Measurements from ENCODE around the gene TNC. TPM values are rescaled to one million over a fixed set of nuclear protein-coding genes. Genes with fewer than 3 reads are reported as not detected.

TNC gene
- total RNA-seq, 6 experiments from 2014 or later, result 1.7 to 9.3 (median 4.0) TPM

DNA sequence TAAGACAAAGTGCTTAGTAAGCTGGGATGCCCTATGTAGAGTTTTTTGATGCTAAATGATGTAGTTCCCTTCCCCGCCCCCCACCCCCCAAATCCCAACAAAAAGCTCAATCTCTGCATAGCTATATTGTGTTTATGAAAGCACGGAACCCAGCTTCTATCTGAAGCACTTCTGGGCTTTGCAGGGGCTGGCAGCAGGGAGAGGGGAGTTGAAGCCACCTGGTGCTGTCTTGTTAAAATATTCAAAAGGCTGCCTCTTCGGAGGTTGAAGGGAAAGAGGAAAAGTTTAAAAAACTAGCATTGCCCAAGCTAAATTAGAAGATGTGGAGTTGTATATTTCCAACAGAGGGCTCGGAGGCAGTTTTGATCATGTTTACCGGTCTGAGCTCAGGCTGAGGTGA is 5.0 kb upstream of the TNC start:
- no peak for DNase-seq
- Histone ChIP-seq H3K9me3 (no peaks in the 10 kb centered on the region), H3K36me3 (no peaks in the 10 kb centered on the region), H3K4me1 (peaks cover 0 to 11% (median 0%) of the 10 kb centered on the region in 4 donors), H3K27me3 (peaks cover 0 to 5% of the 10 kb centered on the region in 2 donors), H3K4me3 (no peak overlapping the region), H3K27ac (no peak overlapping the region)
- no peak for ATAC-seq
- intact Hi-C loops (cut with DNase I), result no loop called here
- TF ChIP-seq, protein P1, sequence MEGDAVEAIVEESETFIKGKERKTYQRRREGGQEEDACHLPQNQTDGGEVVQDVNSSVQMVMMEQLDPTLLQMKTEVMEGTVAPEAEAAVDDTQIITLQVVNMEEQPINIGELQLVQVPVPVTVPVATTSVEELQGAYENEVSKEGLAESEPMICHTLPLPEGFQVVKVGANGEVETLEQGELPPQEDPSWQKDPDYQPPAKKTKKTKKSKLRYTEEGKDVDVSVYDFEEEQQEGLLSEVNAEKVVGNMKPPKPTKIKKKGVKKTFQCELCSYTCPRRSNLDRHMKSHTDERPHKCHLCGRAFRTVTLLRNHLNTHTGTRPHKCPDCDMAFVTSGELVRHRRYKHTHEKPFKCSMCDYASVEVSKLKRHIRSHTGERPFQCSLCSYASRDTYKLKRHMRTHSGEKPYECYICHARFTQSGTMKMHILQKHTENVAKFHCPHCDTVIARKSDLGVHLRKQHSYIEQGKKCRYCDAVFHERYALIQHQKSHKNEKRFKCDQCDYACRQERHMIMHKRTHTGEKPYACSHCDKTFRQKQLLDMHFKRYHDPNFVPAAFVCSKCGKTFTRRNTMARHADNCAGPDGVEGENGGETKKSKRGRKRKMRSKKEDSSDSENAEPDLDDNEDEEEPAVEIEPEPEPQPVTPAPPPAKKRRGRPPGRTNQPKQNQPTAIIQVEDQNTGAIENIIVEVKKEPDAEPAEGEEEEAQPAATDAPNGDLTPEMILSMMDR (IDR thresholded peaks at IDR 0.05), result no peak
- no peak for TF ChIP-seq POLR2A (IDR thresholded peaks at IDR 0.05)
- 66% methylated on average over 5 of the region's 5 CpGs for WGBS (ENCODE audit: insufficient coverage, low coverage, low lambda C conversion rate, missing lambda C conversion rate)

DNA sequence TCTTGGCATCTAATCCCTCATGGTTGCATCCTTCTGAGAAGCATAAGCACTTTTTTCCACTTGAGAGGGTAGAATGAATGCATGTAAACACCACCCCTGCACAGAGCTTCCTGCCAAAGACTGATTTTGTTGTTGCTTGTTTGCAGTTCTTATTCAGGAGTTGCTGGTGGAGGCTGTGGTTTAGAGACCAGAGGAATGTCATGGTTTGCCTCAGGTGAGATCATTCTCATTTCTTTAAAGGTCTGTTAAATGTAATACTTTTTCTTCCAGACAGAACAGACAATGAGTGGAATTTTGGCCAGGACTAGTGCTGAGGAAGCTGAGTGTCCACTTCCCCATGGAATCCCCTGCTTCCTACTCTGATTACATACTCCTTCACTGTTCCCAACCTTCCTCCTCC is 3.2 kb upstream of the TNC start:
- Histone ChIP-seq H3K4me3 (no peak overlapping the region), H3K9me3 (no peaks in the 10 kb centered on the region), H3K36me3 (no peaks in the 10 kb centered on the region), H3K27ac (no peak overlapping the region), H3K4me1 (peaks cover 0 to 13% (median 0%) of the 10 kb centered on the region in 4 donors), H3K27me3 (peaks cover 0 to 5% of the 10 kb centered on the region in 2 donors)
- DNase-seq (no peak), ATAC-seq (no peak)
- intact Hi-C loops (cut with DNase I), result no loop called here
- no peak for TF ChIP-seq POLR2A (IDR thresholded peaks at IDR 0.05)
- TF ChIP-seq, protein P1 (IDR thresholded peaks at IDR 0.05), result no peak

DNA sequence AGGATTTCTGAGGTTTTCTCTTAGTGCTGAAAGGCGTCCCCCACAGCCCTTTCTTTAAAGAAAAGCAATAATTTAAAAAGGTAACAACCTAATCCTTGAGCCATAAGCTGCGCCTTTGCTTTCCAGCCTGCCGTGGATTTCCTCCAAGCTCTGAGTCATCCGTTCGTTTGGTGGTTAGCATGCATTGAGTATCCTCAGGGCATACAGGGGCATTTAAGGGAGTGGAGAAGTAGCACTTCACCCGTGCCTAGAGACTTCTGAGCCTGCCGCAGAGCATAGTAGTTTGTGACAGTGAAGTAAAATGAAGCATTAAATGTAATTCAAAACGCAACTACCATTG is 892 bp upstream of the TNC start:
- TF ChIP-seq POLR2A (IDR thresholded peaks at IDR 0.05), result no peak
- TF ChIP-seq, protein P1 (IDR thresholded peaks at IDR 0.05), result no peak
- Histone ChIP-seq H3K36me3 (no peaks in the 10 kb centered on the region), H3K27ac (no peak overlapping the region), H3K27me3 (peaks cover 0 to 5% of the 10 kb centered on the region in 2 donors), H3K4me1 (peaks cover 0 to 13% (median 0%) of the 10 kb centered on the region in 4 donors), H3K9me3 (no peaks in the 10 kb centered on the region), H3K4me3 (no peak overlapping the region)
- intact Hi-C loops (cut with DNase I), result no loop called here
- WGBS (ENCODE audit: insufficient coverage, low coverage, low lambda C conversion rate, missing lambda C conversion rate), result 13% methylated on average over 8 of the region's 8 CpGs
- DNase-seq (peak in 1 of 3 donors; percentile 27), ATAC-seq (peak; percentile 22 to 79 (median 58))

DNA sequence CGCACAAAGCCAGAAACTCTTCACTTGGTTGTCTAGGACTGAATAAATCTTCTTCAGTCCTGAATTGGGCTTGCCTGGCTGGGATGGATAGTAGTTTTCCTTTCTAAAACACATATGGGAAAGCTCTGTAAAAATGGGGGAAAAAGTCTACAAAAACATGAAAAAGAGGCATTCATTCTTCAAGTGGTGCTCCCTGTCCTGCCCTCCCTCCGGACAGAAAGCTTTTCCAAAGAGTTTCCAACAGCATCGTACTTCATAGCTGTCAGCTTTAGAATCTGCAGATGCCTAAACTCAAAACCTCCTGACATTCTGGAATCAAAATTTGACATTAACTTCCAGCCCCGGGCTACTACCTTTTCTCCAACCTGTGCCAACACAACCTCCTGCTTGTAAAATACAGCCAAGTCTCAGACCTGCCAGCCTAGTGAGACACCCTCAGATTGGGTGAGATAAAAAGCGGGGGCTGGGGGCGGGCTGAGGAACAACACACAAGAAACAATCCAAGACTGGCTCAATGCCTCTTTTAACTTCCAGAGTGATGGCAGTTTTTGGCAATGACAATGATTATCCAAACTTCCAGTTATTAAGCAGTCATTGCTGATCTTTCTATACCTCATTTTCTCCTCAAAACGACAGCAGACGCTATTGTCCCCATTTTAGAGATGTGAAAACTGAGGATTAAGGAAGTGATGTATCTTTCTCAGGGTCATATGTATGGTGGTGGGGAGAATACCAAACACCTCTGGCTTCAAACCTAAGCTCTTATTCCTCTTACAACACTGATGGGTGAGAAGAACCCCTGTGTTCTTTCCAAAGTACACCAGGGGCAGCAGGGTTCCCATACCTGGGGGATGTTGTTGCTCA is 1.3 kb downstream of the TNC start:
- Histone ChIP-seq H3K9me3 (no peaks in the 10 kb centered on the region), H3K27ac (no peak overlapping the region), H3K27me3 (peaks cover 0 to 5% of the 10 kb centered on the region in 2 donors), H3K4me1 (peaks cover 0 to 13% (median 0%) of the 10 kb centered on the region in 4 donors), H3K36me3 (no peaks in the 10 kb centered on the region), H3K4me3 (no peak overlapping the region)
- WGBS (ENCODE audit: insufficient coverage, low coverage, low lambda C conversion rate, missing lambda C conversion rate), result 70% methylated on average over 6 of the region's 8 CpGs
- intact Hi-C loops (cut with DNase I), result no loop called here
- DNase-seq (no peak), ATAC-seq (no peak)
- TF ChIP-seq, protein P1 (IDR thresholded peaks at IDR 0.05), result no peak
- no peak for TF ChIP-seq POLR2A (IDR thresholded peaks at IDR 0.05)

Data from right lobe of liver (tissue), 6 donors.